DND-41 (cell line): ENCODE data around the gene METTL23.

ENCODE experiments used
- CTCF ChIP-seq: IDR thresholded peaks from 2 replicates; pipeline ENCODE4 v1.5.1; 2012; ENCODE audit warnings: borderline replicate concordance, low read length, moderate library complexity, mild to moderate bottlenecking; ENCODE audit not compliant: poor library complexity, severe bottlenecking; ENCODE audit errors: extremely low read depth
- EZH2 ChIP-seq: IDR thresholded peaks from 3 replicates; pipeline ENCODE4 v1.6.1; 2012; ENCODE audit warnings: borderline replicate concordance, low read depth, mild to moderate bottlenecking, moderate library complexity, low read length, inconsistent platforms; ENCODE audit not compliant: severe bottlenecking

GRCh38 chr17:76775021-76775600 is 48.5 kb downstream of the METTL23 start:
- TF ChIP-seq CTCF: no peak
- TF ChIP-seq EZH2: no peak
